Mesothelial cell of epicardium (in vitro differentiated cells): ENCODE results near the gene SEC24B. TPM values are rescaled to one million over a fixed set of nuclear protein-coding genes. Genes with fewer than 3 reads are reported as not detected.

Experiments used
- DNase-seq, 2 experiments: peaks; one replicate each; pipeline ENCODE4 v3.0.0; 2021; ENCODE audit warnings: low spot score in 2 of 2; ENCODE audit not compliant: unreplicated experiment in 2 of 2
- H3K27ac Mint-ChIP-seq: 2 replicates; pipeline ENCODE4 v1.8.0; 2021; ENCODE audit warnings: mixed read lengths
- H3K27me3 Mint-ChIP-seq: 2 replicates; pipeline ENCODE4 v1.8.0; 2021; ENCODE audit warnings: low read depth, mixed read lengths
- H3K36me3 Mint-ChIP-seq: 2 replicates; pipeline ENCODE4 v1.8.0; 2021; ENCODE audit warnings: mixed read lengths
- H3K4me1 Mint-ChIP-seq: 2 replicates; pipeline ENCODE4 v1.8.0; 2021; ENCODE audit warnings: mixed read lengths
- H3K4me3 Mint-ChIP-seq: 2 replicates; pipeline ENCODE4 v1.8.0; 2021; ENCODE audit warnings: mild to moderate bottlenecking, moderate library complexity, mixed read lengths
- H3K9me3 Mint-ChIP-seq: 2 replicates; pipeline ENCODE4 v1.8.0; 2021; ENCODE audit warnings: mixed read lengths
- CTCF ChIP-seq: fragments of 200-600 bp; sonication (generic); IDR thresholded peaks from one replicate; pipeline ENCODE4 v1.5.0; 2021; ENCODE audit warnings: antibody characterized with exemption; ENCODE audit not compliant: unreplicated experiment
- total RNA-seq: library from RNA; stranded (reverse); gene quantifications from 3 replicates; pipeline ENCODE4 v1.2.1, GENCODE V29; 2021

SEC24B gene
- total RNA-seq, 1 donor from 2014 or later = 52.7 TPM

GRCh38 chr4:109462802-109463201, 29.2 kb downstream of the SEC24B start:
- H3K36me3 Mint-ChIP-seq = peaks cover 26% of the 10 kb centered on the region
- peaks cover 2% of the 10 kb centered on the region for H3K4me1 Mint-ChIP-seq
- DNase-seq = no peak
- H3K9me3 Mint-ChIP-seq = no peaks in the 10 kb centered on the region
- no peaks in the 10 kb centered on the region for H3K27me3 Mint-ChIP-seq
- H3K27ac Mint-ChIP-seq = no peak overlapping the region
- TF ChIP-seq CTCF = no peak
- no peak overlapping the region for H3K4me3 Mint-ChIP-seq

- Mint-ChIP-seq H3K27me3 (no peaks in the 10 kb centered on the region), H3K27ac (no peak overlapping the region), H3K36me3 (peaks cover 34% of the 10 kb centered on the region), H3K4me1 (peaks cover 6% of the 10 kb centered on the region), H3K4me3 (no peak overlapping the region), H3K9me3 (no peaks in the 10 kb centered on the region)
- no peak for TF ChIP-seq CTCF
- DNase-seq = no peak
Measured at GRCh38 chr4:109465069-109465468, 31.5 kb downstream of the SEC24B start.

GRCh38 chr4:109469915-109470314, 36.3 kb downstream of the SEC24B start:
- no peak for TF ChIP-seq CTCF
- Mint-ChIP-seq H3K27me3 (no peaks in the 10 kb centered on the region), H3K36me3 (peaks cover 29% of the 10 kb centered on the region), H3K27ac (no peak overlapping the region), H3K9me3 (no peaks in the 10 kb centered on the region), H3K4me1 (peaks cover 25% of the 10 kb centered on the region), H3K4me3 (no peak overlapping the region)
- no peak for DNase-seq

- DNase-seq = no peak
- TF ChIP-seq CTCF = no peak
- H3K27me3 Mint-ChIP-seq = no peaks in the 10 kb centered on the region
- H3K4me1 Mint-ChIP-seq = peaks cover 23% of the 10 kb centered on the region
- H3K4me3 Mint-ChIP-seq = no peak overlapping the region
- H3K9me3 Mint-ChIP-seq = peaks cover 2% of the 10 kb centered on the region
- H3K36me3 Mint-ChIP-seq = peaks cover 29% of the 10 kb centered on the region
- H3K27ac Mint-ChIP-seq = peak overlapping the region; percentile 3
Measured at GRCh38 chr4:109472343-109472761, 38.7 kb downstream of the SEC24B start.

- no peak overlapping the region for H3K4me3 Mint-ChIP-seq
- no peak for TF ChIP-seq CTCF
- H3K36me3 Mint-ChIP-seq = peaks cover 20% of the 10 kb centered on the region
- peak overlapping the region; percentile 13 for H3K27ac Mint-ChIP-seq
- no peaks in the 10 kb centered on the region for H3K27me3 Mint-ChIP-seq
- H3K9me3 Mint-ChIP-seq = peaks cover 2% of the 10 kb centered on the region
- peaks cover 22% of the 10 kb centered on the region for H3K4me1 Mint-ChIP-seq
- no peak for DNase-seq
Measured at GRCh38 chr4:109473824-109474223, 40.2 kb downstream of the SEC24B start.

- DNase-seq = no peak
- H3K27me3 Mint-ChIP-seq = no peaks in the 10 kb centered on the region
- peaks cover 10% of the 10 kb centered on the region for H3K9me3 Mint-ChIP-seq
- H3K4me3 Mint-ChIP-seq = no peak overlapping the region
- no peaks in the 10 kb centered on the region for H3K4me1 Mint-ChIP-seq
- H3K27ac Mint-ChIP-seq = peak overlapping the region; percentile 51
- peaks cover 26% of the 10 kb centered on the region for H3K36me3 Mint-ChIP-seq
- TF ChIP-seq CTCF = no peak
Measured at GRCh38 chr4:109486007-109486406, 52.4 kb downstream of the SEC24B start.
